ENCODE data around the gene GPR22. TPM values are rescaled to one million over a fixed set of nuclear protein-coding genes. Genes with fewer than 3 reads are reported as not detected.

Gene GPR22
- total RNA-seq, 1 experiment from 2014 or later: not detected

DNA sequence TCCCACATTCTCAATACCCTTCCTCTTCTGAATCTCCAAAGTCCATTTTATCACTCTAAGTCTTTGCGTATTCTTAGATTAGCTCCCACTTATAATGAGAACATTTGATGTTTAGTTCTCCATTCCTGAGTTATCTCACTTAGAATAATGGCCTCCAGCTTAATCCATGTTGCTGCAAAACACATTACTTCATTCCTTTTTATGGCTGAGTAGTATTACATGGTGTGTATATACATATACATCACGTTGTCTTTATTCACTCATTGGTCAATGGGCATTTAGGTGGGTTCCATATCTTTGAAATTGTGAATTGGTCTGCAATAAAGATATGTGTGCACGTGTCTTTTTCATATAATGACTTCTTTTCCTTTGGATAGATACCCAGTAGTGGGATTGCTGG lies 32.3 kb downstream of the GPR22 start:
- POLR2A ChIA-PET: no interaction called here
- Histone ChIP-seq H3K36me3 (ENCODE audit: control insufficient read depth, insufficient read depth, low read length) (no peaks in the 10 kb centered on the region), H3K27me3 (ENCODE audit: control insufficient read depth, insufficient read depth, low read length) (no peaks in the 10 kb centered on the region), H3K9me3 (ENCODE audit: control insufficient read depth, insufficient read depth, low read depth, low read length) (no peaks in the 10 kb centered on the region), H3K27ac (ENCODE audit: low read length) (no peak overlapping the region), H3K4me1 (ENCODE audit: control insufficient read depth, insufficient read depth, low read length) (no peaks in the 10 kb centered on the region), H3K4me3 (ENCODE audit: low read depth in 2 of 2, low read length in 2 of 2) (no peak overlapping the region)
- in situ Hi-C loops (cut with HindIII; ENCODE audit: low pct_unique_long_range_greater_than_20kb, low sequenced_read_pairs) (no loop called here), intact Hi-C loops (cut with micrococcal nuclease; ENCODE audit: unreplicated experiment) (loop anchor here (5.0 kb wide), 1 partner anchor 40 kb away; no protein-coding TSS in a partner anchor)
- TF ChIP-seq SIN3A (IDR thresholded peaks at IDR 0.05; ENCODE audit: borderline replicate concordance, insufficient read depth, low read depth, low read length) (no peak), TCF7L2 (IDR thresholded peaks at IDR 0.05; ENCODE audit: low read depth, low read length) (no peak), POLR2AphosphoS5 (IDR thresholded peaks at IDR 0.05; ENCODE audit: low read depth, low read length) (no peak)
- TF ChIP-seq, protein P1, sequence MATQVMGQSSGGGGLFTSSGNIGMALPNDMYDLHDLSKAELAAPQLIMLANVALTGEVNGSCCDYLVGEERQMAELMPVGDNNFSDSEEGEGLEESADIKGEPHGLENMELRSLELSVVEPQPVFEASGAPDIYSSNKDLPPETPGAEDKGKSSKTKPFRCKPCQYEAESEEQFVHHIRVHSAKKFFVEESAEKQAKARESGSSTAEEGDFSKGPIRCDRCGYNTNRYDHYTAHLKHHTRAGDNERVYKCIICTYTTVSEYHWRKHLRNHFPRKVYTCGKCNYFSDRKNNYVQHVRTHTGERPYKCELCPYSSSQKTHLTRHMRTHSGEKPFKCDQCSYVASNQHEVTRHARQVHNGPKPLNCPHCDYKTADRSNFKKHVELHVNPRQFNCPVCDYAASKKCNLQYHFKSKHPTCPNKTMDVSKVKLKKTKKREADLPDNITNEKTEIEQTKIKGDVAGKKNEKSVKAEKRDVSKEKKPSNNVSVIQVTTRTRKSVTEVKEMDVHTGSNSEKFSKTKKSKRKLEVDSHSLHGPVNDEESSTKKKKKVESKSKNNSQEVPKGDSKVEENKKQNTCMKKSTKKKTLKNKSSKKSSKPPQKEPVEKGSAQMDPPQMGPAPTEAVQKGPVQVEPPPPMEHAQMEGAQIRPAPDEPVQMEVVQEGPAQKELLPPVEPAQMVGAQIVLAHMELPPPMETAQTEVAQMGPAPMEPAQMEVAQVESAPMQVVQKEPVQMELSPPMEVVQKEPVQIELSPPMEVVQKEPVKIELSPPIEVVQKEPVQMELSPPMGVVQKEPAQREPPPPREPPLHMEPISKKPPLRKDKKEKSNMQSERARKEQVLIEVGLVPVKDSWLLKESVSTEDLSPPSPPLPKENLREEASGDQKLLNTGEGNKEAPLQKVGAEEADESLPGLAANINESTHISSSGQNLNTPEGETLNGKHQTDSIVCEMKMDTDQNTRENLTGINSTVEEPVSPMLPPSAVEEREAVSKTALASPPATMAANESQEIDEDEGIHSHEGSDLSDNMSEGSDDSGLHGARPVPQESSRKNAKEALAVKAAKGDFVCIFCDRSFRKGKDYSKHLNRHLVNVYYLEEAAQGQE (IDR thresholded peaks at IDR 0.05; ENCODE audit: insufficient read depth in 1 of 2, low read depth in 2 of 2, low read length in 1 of 2): no peak
- TF ChIP-seq, protein P2, sequence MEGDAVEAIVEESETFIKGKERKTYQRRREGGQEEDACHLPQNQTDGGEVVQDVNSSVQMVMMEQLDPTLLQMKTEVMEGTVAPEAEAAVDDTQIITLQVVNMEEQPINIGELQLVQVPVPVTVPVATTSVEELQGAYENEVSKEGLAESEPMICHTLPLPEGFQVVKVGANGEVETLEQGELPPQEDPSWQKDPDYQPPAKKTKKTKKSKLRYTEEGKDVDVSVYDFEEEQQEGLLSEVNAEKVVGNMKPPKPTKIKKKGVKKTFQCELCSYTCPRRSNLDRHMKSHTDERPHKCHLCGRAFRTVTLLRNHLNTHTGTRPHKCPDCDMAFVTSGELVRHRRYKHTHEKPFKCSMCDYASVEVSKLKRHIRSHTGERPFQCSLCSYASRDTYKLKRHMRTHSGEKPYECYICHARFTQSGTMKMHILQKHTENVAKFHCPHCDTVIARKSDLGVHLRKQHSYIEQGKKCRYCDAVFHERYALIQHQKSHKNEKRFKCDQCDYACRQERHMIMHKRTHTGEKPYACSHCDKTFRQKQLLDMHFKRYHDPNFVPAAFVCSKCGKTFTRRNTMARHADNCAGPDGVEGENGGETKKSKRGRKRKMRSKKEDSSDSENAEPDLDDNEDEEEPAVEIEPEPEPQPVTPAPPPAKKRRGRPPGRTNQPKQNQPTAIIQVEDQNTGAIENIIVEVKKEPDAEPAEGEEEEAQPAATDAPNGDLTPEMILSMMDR (IDR thresholded peaks at IDR 0.05): no peak
- BruUV-seq (replicated peaks): no TSS peak
- no peak for ATAC-seq
- CTCF ChIA-PET: no interaction called here
- DNase-seq (ENCODE audit: low read depth, low spot score): no peak

DNA sequence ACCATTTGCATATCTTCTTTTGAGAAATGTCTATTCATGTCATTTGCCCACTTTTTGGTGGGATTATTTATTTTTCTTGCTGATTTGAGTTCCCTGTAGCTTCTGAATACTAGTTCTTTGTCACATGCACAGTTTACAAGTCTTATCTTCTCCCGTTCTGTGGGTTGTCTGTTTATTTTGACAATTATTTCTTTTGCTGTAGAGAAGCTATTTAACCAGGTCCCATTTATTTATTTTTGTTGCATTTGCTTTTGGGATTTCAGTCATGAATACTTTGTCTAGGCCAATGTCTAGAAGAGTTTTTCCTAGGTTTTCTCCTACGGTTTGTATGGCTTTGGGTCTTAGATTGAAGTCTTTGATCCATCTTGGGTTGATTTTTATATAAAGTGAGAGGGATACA lies 32.9 kb downstream of the GPR22 start:
- Histone ChIP-seq H3K27ac (ENCODE audit: low read length) (no peak overlapping the region), H3K9me3 (ENCODE audit: control insufficient read depth, insufficient read depth, low read depth, low read length) (no peaks in the 10 kb centered on the region), H3K36me3 (ENCODE audit: control insufficient read depth, insufficient read depth, low read length) (no peaks in the 10 kb centered on the region), H3K4me3 (ENCODE audit: low read depth in 2 of 2, low read length in 2 of 2) (no peak overlapping the region), H3K27me3 (ENCODE audit: control insufficient read depth, insufficient read depth, low read length) (no peaks in the 10 kb centered on the region), H3K4me1 (ENCODE audit: control insufficient read depth, insufficient read depth, low read length) (no peaks in the 10 kb centered on the region)
- ChIA-PET CTCF (no interaction called here), POLR2A (no interaction called here)
- in situ Hi-C loops (cut with HindIII; ENCODE audit: low pct_unique_long_range_greater_than_20kb, low sequenced_read_pairs) (no loop called here), intact Hi-C loops (cut with micrococcal nuclease; ENCODE audit: unreplicated experiment) (loop anchor here (5.0 kb wide), 1 partner anchor 40 kb away; no protein-coding TSS in a partner anchor)
- ATAC-seq (no peak), DNase-seq (ENCODE audit: low read depth, low spot score) (no peak)
- BruUV-seq (replicated peaks): no TSS peak
- TF ChIP-seq POLR2AphosphoS5 (IDR thresholded peaks at IDR 0.05; ENCODE audit: low read depth, low read length) (no peak), TCF7L2 (IDR thresholded peaks at IDR 0.05; ENCODE audit: low read depth, low read length) (no peak), SIN3A (IDR thresholded peaks at IDR 0.05; ENCODE audit: borderline replicate concordance, insufficient read depth, low read depth, low read length) (no peak)
- TF ChIP-seq, protein P2 (IDR thresholded peaks at IDR 0.05): no peak
- TF ChIP-seq, protein P1 (IDR thresholded peaks at IDR 0.05; ENCODE audit: insufficient read depth in 1 of 2, low read depth in 2 of 2, low read length in 1 of 2): no peak

Measured in Panc1 (cell line).